Effector memory CD4-positive, alpha-beta T cell (primary cell): ENCODE measurements around the gene PFKM.
"Not testable (repeated sequence)": the region's sequence is repeated elsewhere in the genome, so short reads cannot be mapped to it uniquely, and the experiment has no call there.

ENCODE experiments used
- DNase-seq, 3 donors: peaks; one replicate each; pipeline ENCODE4 v3.0.0-alpha.2; 2020
- H3K27ac ChIP-seq: 2 replicates; pipeline ENCODE4 v1.7.0; 2013; ENCODE audit warnings: mild to moderate bottlenecking, low read length, moderate library complexity; ENCODE audit not compliant: insufficient read depth, poor library complexity, severe bottlenecking
- H3K27me3 ChIP-seq: replicated peaks from 2 replicates; pipeline ENCODE4 v1.7.0; 2013; ENCODE audit warnings: mild to moderate bottlenecking, low read length; ENCODE audit not compliant: insufficient read depth, control insufficient read depth, poor library complexity, severe bottlenecking
- H3K36me3 ChIP-seq: 2 replicates; pipeline ENCODE4 v1.7.0; 2013; ENCODE audit warnings: mild to moderate bottlenecking, low read length, moderate library complexity; ENCODE audit not compliant: control insufficient read depth, insufficient read depth
- H3K4me1 ChIP-seq: 2 replicates; pipeline ENCODE4 v1.7.0; 2013; ENCODE audit warnings: low read length, mild to moderate bottlenecking; ENCODE audit not compliant: control insufficient read depth, insufficient read depth, poor library complexity, severe bottlenecking
- H3K4me3 ChIP-seq: 2 replicates; pipeline ENCODE4 v1.7.0; 2013; ENCODE audit warnings: low read length, low read depth, mild to moderate bottlenecking; ENCODE audit not compliant: insufficient read depth, poor library complexity, severe bottlenecking
- H3K9me3 ChIP-seq: 2 replicates; pipeline ENCODE4 v1.7.0; 2013; ENCODE audit warnings: mild to moderate bottlenecking, low read length, moderate library complexity; ENCODE audit not compliant: control insufficient read depth

PFKM gene

GRCh38 chr12:48109424-48109823 is 9.7 kb upstream of the PFKM start:
- Histone ChIP-seq H3K36me3 (no peaks in the 10 kb centered on the region), H3K9me3 (no peaks in the 10 kb centered on the region), H3K4me3 (no peak overlapping the region), H3K27ac (no peak overlapping the region), H3K4me1 (peaks cover 18% of the 10 kb centered on the region), H3K27me3 (no peaks in the 10 kb centered on the region)
- DNase-seq, result no peak

GRCh38 chr12:48110691-48111311 is 8.4 kb upstream of the PFKM start:
- no peak overlapping the region for H3K27ac ChIP-seq
- no peak for DNase-seq
- H3K4me1 ChIP-seq, result peaks cover 11% of the 10 kb centered on the region
- H3K9me3 ChIP-seq, result no peaks in the 10 kb centered on the region
- no peaks in the 10 kb centered on the region for H3K36me3 ChIP-seq
- H3K27me3 ChIP-seq, result no peaks in the 10 kb centered on the region
- H3K4me3 ChIP-seq, result no peak overlapping the region

- H3K4me1 ChIP-seq, result peaks cover 11% of the 10 kb centered on the region
- H3K36me3 ChIP-seq, H3K4me3 ChIP-seq, DNase-seq, H3K27ac ChIP-seq, H3K9me3 ChIP-seq, H3K27me3 ChIP-seq: not testable (repeated sequence)
Measured at GRCh38 chr12:48111312-48111693, 7.9 kb upstream of the PFKM start.

GRCh38 chr12:48115957-48116356 is 3.2 kb upstream of the PFKM start:
- Histone ChIP-seq H3K4me3 (no peak overlapping the region), H3K27ac (no peak overlapping the region), H3K4me1 (peaks cover 5% of the 10 kb centered on the region), H3K36me3 (no peaks in the 10 kb centered on the region), H3K9me3 (no peaks in the 10 kb centered on the region), H3K27me3 (no peaks in the 10 kb centered on the region)
- no peak for DNase-seq

GRCh38 chr12:48118284-48118871 is 786 bp upstream of the PFKM start:
- no peaks in the 10 kb centered on the region for H3K27me3 ChIP-seq
- peaks cover 5% of the 10 kb centered on the region for H3K4me1 ChIP-seq
- H3K27ac ChIP-seq, result no peak overlapping the region
- no peaks in the 10 kb centered on the region for H3K36me3 ChIP-seq
- H3K4me3 ChIP-seq, result no peak overlapping the region
- no peaks in the 10 kb centered on the region for H3K9me3 ChIP-seq
- no peak for DNase-seq

- Histone ChIP-seq H3K4me1 (peaks cover 5% of the 10 kb centered on the region), H3K36me3 (no peaks in the 10 kb centered on the region), H3K27ac (no peak overlapping the region), H3K27me3 (no peaks in the 10 kb centered on the region), H3K9me3 (no peaks in the 10 kb centered on the region), H3K4me3 (peak overlapping the region; percentile 69)
- no peak for DNase-seq
Measured at GRCh38 chr12:48119834-48120195, 651 bp downstream of the PFKM start.

GRCh38 chr12:48121522-48121921 is 2.4 kb downstream of the PFKM start:
- Histone ChIP-seq H3K36me3 (no peaks in the 10 kb centered on the region), H3K4me1 (peaks cover 5% of the 10 kb centered on the region), H3K4me3 (no peak overlapping the region), H3K27me3 (no peaks in the 10 kb centered on the region), H3K27ac (no peak overlapping the region), H3K9me3 (no peaks in the 10 kb centered on the region)
- DNase-seq, result no peak

GRCh38 chr12:48122065-48122834 is 3.1 kb downstream of the PFKM start:
- Histone ChIP-seq H3K4me1 (peaks cover 5% of the 10 kb centered on the region), H3K9me3 (no peaks in the 10 kb centered on the region), H3K27ac (no peak overlapping the region), H3K27me3 (no peaks in the 10 kb centered on the region), H3K36me3 (no peaks in the 10 kb centered on the region), H3K4me3 (no peak overlapping the region)
- DNase-seq, result no peak

- H3K27ac ChIP-seq, result no peak overlapping the region
- H3K4me3 ChIP-seq, result no peak overlapping the region
- H3K4me1 ChIP-seq, result peaks cover 5% of the 10 kb centered on the region
- H3K36me3 ChIP-seq, result no peaks in the 10 kb centered on the region
- no peak for DNase-seq
- H3K9me3 ChIP-seq, result no peaks in the 10 kb centered on the region
- no peaks in the 10 kb centered on the region for H3K27me3 ChIP-seq
Measured at GRCh38 chr12:48123169-48123568, 4.0 kb downstream of the PFKM start.

GRCh38 chr12:48125542-48125941 is 6.4 kb downstream of the PFKM start:
- H3K9me3 ChIP-seq, H3K27me3 ChIP-seq, H3K27ac ChIP-seq, DNase-seq, H3K36me3 ChIP-seq, H3K4me3 ChIP-seq, H3K4me1 ChIP-seq: not testable (repeated sequence)
